ENCODE data around the gene PCA3. TPM values are rescaled to one million over a fixed set of nuclear protein-coding genes. Genes with fewer than 3 reads are reported as not detected.

Gene PCA3
- total and polyA plus RNA-seq, 2 donors (not counting 1 experiment from before 2014, with no cell fraction given), result 0.09 TPM; not detected in 1

DNA sequence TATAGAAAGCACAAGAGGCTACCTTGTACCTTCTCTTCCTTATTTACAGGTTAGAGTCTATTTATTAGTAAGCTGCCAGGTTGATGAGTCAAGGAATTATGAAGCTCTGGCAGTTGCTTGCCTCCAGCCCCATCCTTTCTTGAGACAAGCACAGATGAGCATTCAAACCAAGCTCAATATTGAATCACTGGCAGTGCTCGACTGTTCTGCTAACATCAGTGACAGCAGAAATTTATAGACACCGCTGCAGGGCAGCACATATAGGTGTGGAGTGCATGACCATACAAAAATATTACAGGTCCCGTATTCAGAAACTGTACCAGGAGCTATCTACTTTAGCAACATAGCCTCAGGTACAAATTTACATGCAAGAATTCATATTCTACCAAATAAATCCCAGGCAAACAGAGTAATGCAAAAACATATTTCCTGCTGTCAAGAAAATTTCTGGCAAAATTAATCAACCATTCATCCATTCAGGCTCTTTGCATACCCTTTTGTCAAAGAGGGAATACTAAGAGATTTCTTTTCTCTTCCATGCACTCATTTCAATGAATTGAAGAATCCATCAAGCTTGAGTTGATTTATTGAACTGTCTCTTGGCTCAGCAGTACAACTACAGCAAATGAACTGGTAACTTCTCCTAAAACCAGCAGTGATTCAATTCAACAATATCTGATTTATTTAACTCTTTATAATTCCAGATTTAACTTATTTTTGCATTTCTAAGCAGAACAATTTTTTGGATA is 26.9 kb upstream of the PCA3 start:
- no peaks in the 10 kb centered on the region for H3K4me1 ChIP-seq (ENCODE audit: control insufficient read depth in 2 of 2, insufficient read depth in 2 of 2, low read length in 2 of 2)
- H3K27me3 Mint-ChIP-seq, result peaks cover 13% of the 10 kb centered on the region
- DNase-seq (no peak), ATAC-seq (ENCODE audit: low read depth) (no peak)
- no peak overlapping the region for H3K4me3 Mint-ChIP-seq
- H3K4me1 Mint-ChIP-seq, result peaks cover 3% of the 10 kb centered on the region
- intact Hi-C loops (cut with micrococcal nuclease), result no loop called here
- no peak overlapping the region for H3K27ac Mint-ChIP-seq
- H4K20me1 ChIP-seq (ENCODE audit: control insufficient read depth, insufficient read depth, low read length, poor library complexity, severe bottlenecking), result no peaks in the 10 kb centered on the region
- no peaks in the 10 kb centered on the region for H3K36me3 ChIP-seq (replicated peaks in 1 of 2; ENCODE audit: control extremely low read depth in 1 of 2, control insufficient read depth in 1 of 2, extremely low read depth in 1 of 2, insufficient read depth in 2 of 2, low read length in 1 of 2)
- H3K4me2 ChIP-seq (replicated peaks; ENCODE audit: low read depth, low read length, poor library complexity, severe bottlenecking), result no peak overlapping the region
- no peak overlapping the region for H2AFZ ChIP-seq (ENCODE audit: insufficient read depth, low read depth, low read length, poor library complexity, severe bottlenecking)
- H3K9ac ChIP-seq (ENCODE audit: low read length), result no peak overlapping the region
- TF ChIP-seq EZH2 (IDR thresholded peaks at IDR 0.05; ENCODE audit: borderline replicate concordance, insufficient read depth, low read depth, low read length, poor library complexity, severe bottlenecking), result no peak
- TF ChIP-seq, protein P1, sequence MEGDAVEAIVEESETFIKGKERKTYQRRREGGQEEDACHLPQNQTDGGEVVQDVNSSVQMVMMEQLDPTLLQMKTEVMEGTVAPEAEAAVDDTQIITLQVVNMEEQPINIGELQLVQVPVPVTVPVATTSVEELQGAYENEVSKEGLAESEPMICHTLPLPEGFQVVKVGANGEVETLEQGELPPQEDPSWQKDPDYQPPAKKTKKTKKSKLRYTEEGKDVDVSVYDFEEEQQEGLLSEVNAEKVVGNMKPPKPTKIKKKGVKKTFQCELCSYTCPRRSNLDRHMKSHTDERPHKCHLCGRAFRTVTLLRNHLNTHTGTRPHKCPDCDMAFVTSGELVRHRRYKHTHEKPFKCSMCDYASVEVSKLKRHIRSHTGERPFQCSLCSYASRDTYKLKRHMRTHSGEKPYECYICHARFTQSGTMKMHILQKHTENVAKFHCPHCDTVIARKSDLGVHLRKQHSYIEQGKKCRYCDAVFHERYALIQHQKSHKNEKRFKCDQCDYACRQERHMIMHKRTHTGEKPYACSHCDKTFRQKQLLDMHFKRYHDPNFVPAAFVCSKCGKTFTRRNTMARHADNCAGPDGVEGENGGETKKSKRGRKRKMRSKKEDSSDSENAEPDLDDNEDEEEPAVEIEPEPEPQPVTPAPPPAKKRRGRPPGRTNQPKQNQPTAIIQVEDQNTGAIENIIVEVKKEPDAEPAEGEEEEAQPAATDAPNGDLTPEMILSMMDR (IDR thresholded peaks at IDR 0.05), result no peak
- H3K27ac ChIP-seq (ENCODE audit: low read length in 2 of 2), result no peak overlapping the region
- H3K9me3 Mint-ChIP-seq (ENCODE audit: insufficient read depth), result peaks cover 1% of the 10 kb centered on the region
- no peak overlapping the region for H3K4me3 ChIP-seq (ENCODE audit: control extremely low read depth in 1 of 5, extremely low read depth in 1 of 5, insufficient read depth in 1 of 5, low read depth in 2 of 5, low read length in 4 of 5)
- ChIA-PET POLR2A (no interaction called here), CTCF (interaction anchor here (0.7 to 1.0 kb wide), 2 partner anchors 9 to 31 kb away, joined by 3 read pairs; no protein-coding TSS in a partner anchor)
- peaks cover 0 to 3% (median 2%) of the 10 kb centered on the region in 3 donors for H3K9me3 ChIP-seq (ENCODE audit: control extremely low read depth in 1 of 3, control insufficient read depth in 2 of 3, insufficient read depth in 1 of 3, low read length in 2 of 3)
- H3K27me3 ChIP-seq (replicated peaks in 1 of 4; ENCODE audit: control extremely low read depth in 1 of 4, control insufficient read depth in 3 of 4, insufficient read depth in 4 of 4, low read length in 3 of 4), result no peaks in the 10 kb centered on the region
- 78% methylated on average over 2 of the region's 3 CpGs for WGBS (ENCODE audit: insufficient coverage)
- no peaks in the 10 kb centered on the region for H3K79me2 ChIP-seq (ENCODE audit: control insufficient read depth, insufficient read depth, low read length)

DNA sequence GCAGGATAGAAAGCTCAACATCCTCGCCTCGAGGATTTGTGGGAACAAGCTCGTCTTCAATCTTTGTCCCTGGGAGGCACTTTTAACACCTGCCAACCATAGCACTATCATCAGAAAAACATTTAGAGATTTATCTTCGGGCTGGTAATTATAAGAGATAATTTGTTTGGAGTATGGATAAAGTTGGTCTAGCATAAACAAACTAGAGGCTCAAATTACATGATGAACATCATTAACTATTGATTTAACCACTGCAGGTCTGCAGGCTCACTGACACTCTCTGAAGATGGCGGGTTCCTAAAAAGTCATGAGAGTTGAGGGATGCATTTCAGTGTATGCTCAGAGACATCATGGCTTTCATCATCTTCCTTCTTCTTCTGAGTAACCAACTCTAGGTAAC is 25.8 kb upstream of the PCA3 start:
- H3K4me3 ChIP-seq (ENCODE audit: control extremely low read depth in 1 of 5, extremely low read depth in 1 of 5, insufficient read depth in 1 of 5, low read depth in 2 of 5, low read length in 4 of 5), result no peak overlapping the region
- no peaks in the 10 kb centered on the region for H3K79me2 ChIP-seq (ENCODE audit: control insufficient read depth, insufficient read depth, low read length)
- ATAC-seq (ENCODE audit: low read depth), result no peak
- Mint-ChIP-seq H3K4me3 (no peak overlapping the region), H3K9me3 (ENCODE audit: insufficient read depth) (peaks cover 7% of the 10 kb centered on the region), H3K27ac (no peak overlapping the region), H3K27me3 (peaks cover 13% of the 10 kb centered on the region), H3K4me1 (peaks cover 3% of the 10 kb centered on the region)
- no peak overlapping the region for H3K9ac ChIP-seq (ENCODE audit: low read length)
- POLR2A ChIA-PET, result no interaction called here
- H3K4me1 ChIP-seq (ENCODE audit: control insufficient read depth in 2 of 2, insufficient read depth in 2 of 2, low read length in 2 of 2), result no peaks in the 10 kb centered on the region
- H3K9me3 ChIP-seq (ENCODE audit: control extremely low read depth in 1 of 3, control insufficient read depth in 2 of 3, insufficient read depth in 1 of 3, low read length in 2 of 3), result peaks cover 4 to 13% (median 4%) of the 10 kb centered on the region in 3 donors
- H2AFZ ChIP-seq (ENCODE audit: insufficient read depth, low read depth, low read length, poor library complexity, severe bottlenecking), result no peak overlapping the region
- H4K20me1 ChIP-seq (ENCODE audit: control insufficient read depth, insufficient read depth, low read length, poor library complexity, severe bottlenecking), result no peaks in the 10 kb centered on the region
- H3K27me3 ChIP-seq (replicated peaks in 1 of 4; ENCODE audit: control extremely low read depth in 1 of 4, control insufficient read depth in 3 of 4, insufficient read depth in 4 of 4, low read length in 3 of 4), result no peaks in the 10 kb centered on the region
- H3K4me2 ChIP-seq (replicated peaks; ENCODE audit: low read depth, low read length, poor library complexity, severe bottlenecking), result no peak overlapping the region
- no peak for DNase-seq
- no peak overlapping the region for H3K27ac ChIP-seq (ENCODE audit: low read length in 2 of 2)
- intact Hi-C loops (cut with micrococcal nuclease), result no loop called here
- TF ChIP-seq EZH2 (IDR thresholded peaks at IDR 0.05; ENCODE audit: borderline replicate concordance, insufficient read depth, low read depth, low read length, poor library complexity, severe bottlenecking), result no peak
- TF ChIP-seq, protein P1 (IDR thresholded peaks at IDR 0.05), result no peak
- no CpG with 5 or more reads among the region's 5 CpGs for WGBS (ENCODE audit: insufficient coverage)
- CTCF ChIA-PET, result no interaction called here
- H3K36me3 ChIP-seq (replicated peaks in 1 of 2; ENCODE audit: control extremely low read depth in 1 of 2, control insufficient read depth in 1 of 2, extremely low read depth in 1 of 2, insufficient read depth in 2 of 2, low read length in 1 of 2), result no peaks in the 10 kb centered on the region

Measured in B cell (primary cell).